Activated CD8-positive, alpha-beta memory T cell treated with anti-CD3 and anti-CD28 coated beads for 1 hour (primary cell): ENCODE results near the gene CFAP52.
"Not testable (repeated sequence)": the region's sequence is repeated elsewhere in the genome, so short reads cannot be mapped to it uniquely, and the experiment has no call there.

Source experiments
- DNase-seq, 2 donors: peaks; one replicate each; pipeline ENCODE4 v3.0.0-alpha.2; 2020; ENCODE audit warnings: low read depth in 1 of 2; ENCODE audit errors: extremely low read depth in 1 of 2

The CFAP52 gene

DNA sequence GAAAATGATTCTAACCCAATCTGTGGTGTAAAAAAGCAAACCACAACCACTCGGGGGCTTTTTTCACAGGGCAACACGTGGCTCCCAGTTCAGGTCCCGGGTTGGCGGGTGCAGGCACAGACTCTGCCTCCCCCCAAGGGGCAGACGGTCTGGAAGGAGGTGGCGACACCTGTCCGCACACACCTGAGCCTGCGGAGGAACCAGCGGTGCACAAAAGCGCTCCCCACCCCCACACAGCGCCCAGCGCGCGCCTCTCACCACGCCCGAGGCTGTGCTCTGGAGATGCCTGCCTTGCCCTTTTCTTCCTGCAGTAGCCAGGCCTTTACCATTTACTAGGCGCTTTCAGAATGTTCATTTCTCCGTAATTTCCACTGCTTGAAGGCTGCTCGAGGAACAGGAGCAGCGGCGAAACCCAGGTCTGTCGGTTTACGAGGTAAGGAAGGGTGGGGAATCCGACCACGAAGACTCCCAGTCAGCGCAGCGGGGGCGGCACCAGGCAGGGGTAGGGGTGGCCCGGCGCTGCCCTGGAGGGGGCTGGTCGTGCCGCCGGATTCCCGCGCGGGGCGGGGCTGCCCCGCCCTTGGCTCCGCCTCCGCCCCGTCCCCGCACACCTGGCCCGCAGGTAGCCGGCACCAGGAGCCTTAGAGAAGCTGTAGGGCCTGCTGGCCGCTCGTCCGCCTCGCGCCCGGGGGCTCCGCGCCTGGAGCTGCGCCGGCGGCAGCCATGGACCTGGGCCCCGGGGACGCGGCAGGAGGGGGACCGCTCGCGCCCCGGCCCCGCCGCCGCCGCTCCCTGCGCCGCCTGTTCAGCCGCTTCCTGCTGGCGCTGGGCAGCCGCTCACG, 68.7 kb downstream of the CFAP52 start, which contains the start of gene USP43:
TSS of gene USP43 (plus strand) at position 608 of the 842 bp plus-strand sequence. CDS start at position 724, 116 bp downstream.
- no peak for DNase-seq

DNA sequence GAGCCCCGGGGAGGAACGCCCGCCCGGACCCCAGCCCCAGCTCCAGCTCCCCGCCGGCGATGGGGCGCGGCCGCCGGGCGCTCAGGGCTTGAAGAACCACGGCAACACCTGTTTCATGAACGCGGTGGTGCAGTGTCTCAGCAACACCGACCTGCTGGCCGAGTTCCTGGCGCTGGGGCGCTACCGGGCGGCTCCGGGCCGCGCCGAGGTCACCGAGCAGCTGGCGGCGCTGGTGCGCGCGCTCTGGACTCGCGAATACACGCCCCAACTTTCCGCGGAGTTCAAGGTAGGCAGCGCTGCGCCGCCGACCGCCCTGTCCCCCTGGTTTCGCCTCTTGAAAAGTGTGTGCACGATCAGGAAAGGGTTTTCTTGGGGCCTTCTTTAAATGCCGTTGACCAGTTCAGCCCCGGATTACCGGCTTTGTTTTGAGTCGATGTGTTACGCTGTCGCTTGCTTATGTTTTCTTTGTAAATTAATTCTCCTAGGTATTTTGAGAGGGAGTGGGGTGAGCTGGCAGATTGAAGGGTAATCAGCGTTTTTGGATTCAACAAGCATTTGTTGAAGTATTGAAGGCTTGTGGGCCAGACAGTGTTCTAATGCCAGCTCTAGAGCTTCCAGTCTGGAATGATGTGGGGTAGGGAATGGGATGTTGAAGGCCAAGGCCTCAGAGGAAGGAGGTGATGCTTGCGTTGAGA, 69.6 kb downstream of the CFAP52 start:
- DNase-seq: no peak

DNA sequence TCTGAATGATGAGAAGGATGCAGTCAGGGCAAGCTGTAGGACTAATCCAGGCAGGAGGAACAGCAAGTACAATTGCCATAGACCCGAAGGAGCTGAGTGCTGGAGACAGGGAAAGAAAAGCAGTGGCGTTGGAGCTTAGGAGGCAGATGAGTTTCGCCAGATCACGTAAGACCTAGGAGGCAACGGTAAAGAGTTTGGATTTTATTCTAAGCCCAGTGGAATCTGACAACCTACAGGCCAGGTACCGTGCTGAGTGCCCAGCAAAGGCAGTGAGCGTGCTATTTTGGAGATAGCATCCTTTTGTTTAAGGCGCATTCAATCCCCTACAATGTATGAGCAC, 70.1 kb downstream of the CFAP52 start:
- no peak for DNase-seq

DNA sequence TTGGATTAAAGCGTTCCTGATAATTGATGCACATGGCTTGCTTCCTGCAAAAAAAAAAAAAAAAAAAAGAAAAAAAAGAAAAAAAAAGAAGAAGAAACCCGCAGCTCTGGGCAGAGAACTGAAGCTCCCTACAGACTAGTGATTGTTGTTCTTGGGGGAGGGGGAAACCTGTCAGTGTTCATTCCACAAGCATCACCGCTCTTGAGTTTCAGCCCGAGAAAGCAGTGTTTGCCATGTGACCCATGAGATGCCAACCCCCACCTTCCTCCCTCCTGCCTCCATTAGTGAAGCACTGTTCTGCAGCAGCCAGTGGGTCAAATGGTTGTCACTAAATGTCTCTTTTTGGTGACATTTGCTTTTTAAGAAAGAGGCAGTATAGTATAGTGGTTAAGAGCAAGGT, 70.6 kb downstream of the CFAP52 start:
- DNase-seq: no peak

DNA sequence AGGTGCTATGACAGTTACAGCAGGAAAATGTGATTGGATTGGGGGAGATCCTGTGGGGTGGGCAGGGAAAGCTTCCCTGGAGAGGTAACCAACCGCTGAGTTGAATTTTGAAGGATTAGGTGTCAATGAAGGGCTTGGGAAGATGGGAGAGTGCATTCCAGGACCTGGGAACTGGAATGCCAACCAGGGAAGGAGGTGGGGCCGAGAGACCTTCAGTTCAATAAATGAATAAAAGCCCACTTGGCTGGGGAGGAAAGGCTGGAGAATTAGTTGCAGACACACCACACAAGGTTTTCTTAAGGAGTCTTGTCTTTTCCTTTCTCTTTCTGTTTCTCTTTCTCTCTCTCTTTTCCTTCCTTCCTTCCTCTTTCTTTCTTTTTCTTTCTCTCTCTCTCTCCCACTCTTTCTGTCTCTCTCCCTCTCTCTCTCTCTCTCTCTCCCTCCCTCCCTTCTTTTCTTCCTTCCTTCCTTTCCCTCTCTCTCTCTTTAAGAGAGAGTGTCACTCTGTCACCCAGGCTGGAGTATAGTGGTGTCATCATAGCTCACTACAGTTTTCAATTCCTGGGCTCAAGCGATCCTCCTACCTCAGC, 72.2 kb downstream of the CFAP52 start:
- DNase-seq: no peak

DNA sequence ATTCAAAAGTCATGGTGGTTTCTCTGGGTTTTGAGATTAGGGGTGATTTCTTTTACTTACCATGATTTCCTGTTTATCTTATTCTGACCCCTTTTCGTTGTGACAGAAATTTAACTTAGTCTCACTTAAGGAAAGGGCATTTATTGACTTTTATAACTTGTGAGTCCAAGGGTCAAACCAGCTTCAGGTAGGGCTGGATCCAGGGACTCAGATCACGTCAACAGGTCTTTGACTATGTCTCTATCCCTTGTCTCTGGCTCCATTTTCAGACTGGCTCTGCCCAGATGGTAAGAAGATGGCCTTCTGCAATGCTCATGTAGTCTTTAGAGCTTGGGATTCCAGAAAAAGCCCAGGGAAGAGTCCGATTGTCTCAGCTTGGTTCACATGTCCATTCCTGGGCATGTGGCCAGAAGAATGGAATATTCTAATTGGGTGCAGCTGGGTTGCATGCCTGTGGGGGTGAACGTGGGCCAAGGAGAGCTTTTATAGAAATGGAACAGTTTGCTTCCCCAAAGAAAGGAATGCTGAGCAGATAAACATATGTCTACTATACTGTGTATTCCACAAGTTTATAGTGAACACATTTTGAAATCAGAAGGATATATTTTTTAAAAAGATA, 82.3 kb downstream of the CFAP52 start:
- no peak for DNase-seq

DNA sequence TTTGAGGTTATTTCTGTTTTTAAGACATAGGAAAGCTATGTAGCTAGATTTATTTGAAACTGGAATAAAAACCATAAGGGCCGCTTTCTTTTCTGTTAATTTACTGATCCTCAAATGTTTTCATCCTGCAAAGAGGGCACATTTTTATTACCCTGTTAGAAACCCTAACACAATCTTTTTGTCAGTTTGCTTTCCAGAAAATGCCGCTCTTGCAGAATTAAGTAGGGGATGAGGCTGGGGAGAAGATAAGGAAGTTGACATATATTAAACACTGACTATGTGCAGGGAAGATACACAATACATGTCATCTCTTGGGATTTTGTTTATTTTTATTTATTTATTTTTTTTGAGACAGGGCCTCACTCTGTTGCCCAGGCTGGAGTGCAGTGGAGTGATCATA, 84.6 kb downstream of the CFAP52 start:
- no peak for DNase-seq

DNA sequence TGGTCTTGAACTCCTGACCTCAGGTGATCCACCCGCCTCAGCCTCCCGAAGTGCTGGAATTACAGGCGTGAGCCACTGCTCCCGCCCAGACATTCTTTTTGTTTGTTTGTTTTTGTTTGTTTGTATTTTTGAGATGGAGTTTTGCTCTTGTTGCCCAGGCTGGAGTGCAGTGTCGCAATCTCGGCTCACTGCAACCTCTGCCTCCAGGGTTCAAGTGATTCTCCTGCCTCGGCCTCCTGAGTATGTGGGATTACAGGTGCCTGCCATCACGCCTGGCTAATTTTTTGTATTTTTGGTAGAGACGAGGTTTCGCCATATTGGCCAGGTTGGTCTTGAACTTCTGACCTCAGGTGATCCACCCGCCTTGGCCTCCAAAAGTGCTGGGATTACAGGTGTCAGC, 87.1 kb downstream of the CFAP52 start:
- DNase-seq: not testable (repeated sequence)

DNA sequence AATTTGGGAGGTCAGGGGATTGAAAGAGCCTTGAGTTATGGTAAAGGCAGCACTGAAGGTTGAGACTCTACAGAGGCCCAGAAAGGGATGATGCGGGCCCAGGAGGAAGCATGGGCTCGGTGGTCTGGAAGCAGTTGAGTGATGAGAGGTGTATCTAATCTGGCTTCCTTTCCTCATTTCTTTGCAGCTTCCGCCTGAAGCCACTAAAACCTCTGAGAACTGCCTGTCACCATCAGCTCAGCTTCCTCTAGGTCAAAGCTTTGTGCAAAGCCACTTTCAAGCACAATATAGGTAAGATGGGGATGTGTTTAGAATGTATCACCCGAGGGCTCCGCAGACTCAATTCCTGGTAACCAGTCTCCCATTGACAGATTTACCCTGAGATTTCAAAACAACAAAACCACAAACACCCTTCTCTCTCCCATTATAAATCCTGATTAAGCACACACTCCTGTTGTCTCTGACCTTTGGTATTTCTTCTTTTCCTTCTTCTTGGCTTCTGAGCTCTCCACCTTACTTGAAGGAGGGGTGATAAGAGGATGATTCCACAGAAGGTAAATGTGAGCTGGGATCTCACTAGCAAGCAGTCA, 90.1 kb downstream of the CFAP52 start:
- no peak for DNase-seq

DNA sequence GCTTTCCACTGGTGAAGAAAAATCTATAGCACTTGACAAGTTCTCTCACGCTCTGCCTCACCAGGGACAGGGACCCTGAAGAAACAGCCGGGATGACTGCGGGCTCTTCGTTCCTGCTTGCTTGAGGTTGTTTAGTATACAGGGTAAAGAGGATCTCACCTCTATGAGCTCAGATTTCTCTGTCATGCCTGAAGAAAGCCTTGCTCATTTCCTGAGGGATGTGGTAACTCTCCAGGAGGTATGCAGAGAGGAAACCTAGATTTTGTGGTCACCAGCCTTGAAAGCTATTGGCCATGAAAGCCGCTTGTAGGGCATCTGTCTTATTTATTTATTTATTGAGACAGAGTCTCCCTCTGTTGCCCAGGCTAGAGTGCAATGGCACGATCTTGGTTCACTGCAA, 92.1 kb downstream of the CFAP52 start:
- no peak for DNase-seq

DNA sequence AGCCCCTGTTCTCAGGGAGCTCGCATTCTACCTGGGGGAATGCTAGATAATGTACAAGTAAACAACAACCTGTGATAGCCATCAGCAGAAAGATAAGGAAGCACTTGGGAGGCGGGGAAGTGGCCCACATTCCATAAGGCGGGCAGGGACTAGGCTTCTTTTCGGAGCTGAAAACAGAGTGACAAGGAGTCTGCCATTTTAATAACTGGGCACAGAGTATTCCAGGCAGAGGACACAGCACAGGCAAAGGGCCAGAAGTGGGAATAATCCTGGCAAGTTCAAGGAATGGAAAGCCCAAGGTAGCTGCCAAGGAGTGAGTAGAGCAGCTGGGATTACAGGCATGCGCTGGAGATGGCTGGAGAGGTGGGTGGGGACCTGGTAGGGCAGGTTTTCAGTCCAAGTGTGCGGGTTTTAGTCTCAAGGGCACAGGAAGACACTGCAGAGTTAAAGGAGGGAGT, 93.1 kb downstream of the CFAP52 start:
- DNase-seq: no peak

DNA sequence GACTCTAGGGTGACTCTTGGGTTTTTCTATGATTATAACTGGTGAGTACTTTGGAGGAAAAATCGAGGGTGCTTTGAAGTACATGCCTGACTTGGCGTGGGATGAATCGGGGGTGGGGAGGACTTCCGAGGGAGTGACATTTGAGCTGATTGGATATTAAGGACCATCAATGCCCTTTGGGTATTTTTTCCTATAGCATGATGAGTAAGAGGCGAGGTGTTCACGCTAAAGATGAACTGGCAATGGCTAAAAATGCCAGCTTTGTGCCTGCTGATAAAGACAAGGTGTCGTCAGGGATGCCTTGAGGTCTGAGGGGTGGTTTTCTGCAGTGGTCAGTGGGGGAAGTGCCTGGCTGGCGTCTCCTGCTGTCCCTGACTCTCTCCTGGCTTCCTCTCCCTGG, 94.2 kb downstream of the CFAP52 start:
- no peak for DNase-seq

DNA sequence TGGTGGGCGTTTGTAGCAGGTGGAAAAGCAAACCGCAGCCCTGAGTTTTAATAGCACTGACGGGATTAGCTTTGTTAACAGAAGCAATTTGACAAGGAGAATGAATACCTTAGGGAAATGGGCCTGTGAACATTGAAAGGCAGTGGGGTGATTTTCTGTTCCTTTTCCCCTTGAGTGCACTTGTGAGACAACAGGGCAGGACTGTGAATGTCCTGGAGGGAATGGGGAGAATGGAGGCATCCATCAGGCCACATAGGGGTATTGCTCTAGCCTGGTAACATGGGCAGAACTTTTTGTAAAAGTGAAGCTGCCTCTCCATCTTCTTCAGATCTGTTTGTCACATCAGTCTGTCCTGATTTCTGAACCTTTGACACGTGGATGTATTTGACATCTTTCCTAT, 95.1 kb downstream of the CFAP52 start:
- DNase-seq: no peak

DNA sequence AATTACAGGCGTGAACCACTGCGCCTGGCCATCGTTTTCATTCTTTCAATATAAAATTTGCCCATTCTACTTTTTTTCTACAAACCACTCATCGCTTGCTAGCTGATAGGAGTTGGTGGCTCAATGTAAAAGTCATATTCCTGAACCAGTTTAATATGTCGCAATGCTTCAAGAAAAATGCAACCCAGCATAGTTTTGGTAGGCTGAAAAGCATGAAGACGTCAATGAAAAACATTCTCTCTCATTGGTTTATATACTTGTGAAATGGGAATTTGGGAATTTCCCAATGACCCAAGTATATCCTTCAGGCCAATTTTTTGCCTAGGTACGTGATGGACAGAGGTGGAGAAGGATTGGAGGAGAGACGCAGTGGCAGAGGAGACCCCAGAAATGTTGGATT, 95.8 kb downstream of the CFAP52 start:
- no peak for DNase-seq

DNA sequence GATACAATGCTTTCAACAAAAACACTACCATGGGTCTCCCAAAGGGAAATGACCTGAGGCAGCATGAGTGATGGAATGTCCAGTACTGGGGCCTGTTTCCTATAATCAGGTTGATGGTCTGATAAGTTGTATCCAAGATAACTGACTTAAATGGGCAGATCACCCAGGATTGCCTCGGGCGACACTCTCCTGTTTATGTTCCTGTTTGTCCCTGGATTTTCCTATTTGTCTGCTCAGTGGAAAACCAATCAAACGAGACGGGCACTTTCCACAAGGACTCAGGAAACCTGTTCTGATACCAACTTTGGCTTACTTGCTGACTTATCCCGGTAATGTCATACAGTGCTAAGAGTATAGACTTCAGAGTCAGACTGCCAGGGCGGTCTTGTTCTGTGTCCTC, 96.2 kb downstream of the CFAP52 start:
- DNase-seq: no peak

DNA sequence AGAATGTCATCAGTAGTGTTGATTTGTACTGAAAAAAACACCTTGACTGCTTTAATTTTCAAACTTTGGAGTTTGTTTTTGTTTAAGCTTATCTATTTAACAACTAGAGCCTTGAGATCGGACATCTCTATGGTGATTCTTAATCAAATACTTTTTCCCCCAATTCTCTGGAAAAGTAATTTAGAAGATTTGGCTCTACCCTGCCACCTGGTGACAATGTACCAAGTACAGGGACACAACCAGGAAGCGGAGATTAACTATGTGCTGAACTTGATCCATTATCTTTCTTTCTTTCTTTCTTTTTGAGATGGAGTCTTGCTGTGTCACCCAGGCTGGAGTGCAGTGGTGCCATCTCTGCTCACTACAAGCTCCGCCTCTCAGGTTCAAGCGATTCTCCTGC, 99.6 kb downstream of the CFAP52 start:
- no peak for DNase-seq

DNA sequence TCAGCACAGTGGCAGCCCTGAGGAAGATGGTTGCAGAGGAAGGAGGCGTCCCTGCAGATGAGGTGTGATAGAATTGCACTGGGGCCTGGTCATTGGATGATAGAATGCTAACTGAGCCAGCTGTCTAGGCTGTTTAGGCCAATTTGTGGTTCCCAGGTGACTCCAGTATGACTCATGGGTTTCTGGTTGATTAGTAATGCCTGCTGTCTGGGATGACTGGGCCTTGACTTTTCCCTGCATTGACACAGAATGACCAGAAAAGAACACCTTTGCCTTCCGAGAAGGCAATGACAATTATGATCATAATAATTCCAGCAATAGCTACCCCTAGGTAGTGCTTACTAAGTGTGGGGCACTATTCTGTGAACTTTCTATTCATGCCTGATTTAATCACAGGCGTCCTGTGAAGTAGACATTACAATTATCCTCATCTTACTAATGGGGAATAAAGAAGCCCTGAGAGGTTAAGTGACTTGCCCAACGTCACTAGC, 100.4 kb downstream of the CFAP52 start:
- no peak for DNase-seq

DNA sequence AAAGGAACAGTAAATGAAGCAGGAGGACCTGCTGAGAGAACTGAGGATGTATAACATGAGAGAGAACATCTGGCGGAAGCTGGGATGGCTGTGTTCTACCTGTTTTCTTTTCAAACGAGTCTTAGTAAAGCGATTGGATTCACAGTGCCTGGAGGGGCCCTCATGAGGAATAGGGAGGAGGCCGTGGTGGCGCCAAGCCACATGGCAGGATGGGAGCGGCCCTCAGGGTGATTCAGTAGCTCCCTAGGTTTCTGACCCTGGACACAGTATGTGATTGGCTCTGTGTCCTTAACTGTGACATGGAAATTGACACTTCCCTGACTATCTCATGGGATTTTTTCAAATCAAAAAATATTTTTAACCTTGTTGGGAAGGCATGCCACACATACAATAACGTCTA, 101.0 kb downstream of the CFAP52 start:
- DNase-seq: no peak

DNA sequence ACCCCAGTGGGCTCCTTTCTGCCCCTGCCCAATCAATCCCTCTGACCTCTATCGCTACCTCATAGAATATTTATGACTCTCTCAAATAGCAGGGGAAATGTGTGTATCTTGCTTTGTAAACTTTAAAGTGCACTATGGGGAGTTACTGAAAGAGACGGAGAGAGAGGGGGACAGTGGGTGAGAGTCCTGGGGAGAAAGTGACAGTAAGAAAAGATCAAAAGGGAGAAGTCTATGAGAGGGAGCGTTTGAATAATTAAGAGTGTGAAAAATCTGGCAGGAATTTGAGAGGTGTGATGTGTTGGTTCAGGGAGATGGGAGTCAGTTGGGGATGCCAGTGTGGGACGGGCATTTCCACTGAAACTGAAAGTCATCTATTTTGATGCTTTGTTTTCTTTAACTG, 101.5 kb downstream of the CFAP52 start:
- no peak for DNase-seq

DNA sequence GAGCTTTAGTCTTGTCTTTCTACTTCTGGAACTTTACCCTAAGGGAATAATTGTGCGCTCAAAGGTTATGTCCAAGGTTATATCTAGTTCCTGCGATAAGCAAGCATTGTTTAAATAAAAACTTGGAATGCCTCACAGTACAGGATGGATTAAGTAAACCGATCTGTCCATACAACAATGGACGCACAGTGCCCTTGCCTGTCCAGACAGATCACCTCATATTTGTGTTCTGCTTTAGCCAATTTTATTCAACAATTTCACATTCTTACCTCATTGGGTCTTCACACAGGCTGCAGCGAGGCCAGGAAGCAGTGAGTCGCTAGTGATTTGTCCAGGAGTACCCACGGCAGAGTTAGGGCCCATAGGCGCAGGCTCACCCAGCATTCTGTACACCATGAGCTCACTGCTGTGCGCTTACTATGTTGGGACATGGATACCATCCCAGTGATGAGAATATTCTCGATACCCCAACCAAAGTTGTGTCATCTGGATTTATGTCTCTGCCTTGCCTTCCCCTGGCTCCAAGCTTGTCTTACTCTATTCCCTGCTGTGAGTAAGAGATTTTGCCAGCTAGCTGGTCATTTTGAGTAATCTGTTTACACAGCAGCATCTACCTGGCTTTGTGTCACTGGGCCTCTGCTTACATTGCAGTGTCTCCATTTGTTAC, 108.6 kb downstream of the CFAP52 start:
- no peak for DNase-seq
